ENCODE data around the gene CMTM6.

Gene CMTM6

GRCh38 chr3:32435911-32436815 is 66.5 kb downstream of the CMTM6 start:
- ATAC-seq: peak; percentile 27; the same call in 2 of the 3 replicates
- TF ChIP-seq SNAI2 (CRISPR knock-in tag; IDR thresholded peaks at IDR 0.05): no peak
- no peak for TF ChIP-seq ARNTL (CRISPR knock-in tag; IDR thresholded peaks at IDR 0.05; ENCODE audit: borderline replicate concordance, low read depth)
- TF ChIP-seq ZNF8 (CRISPR knock-in tag; IDR thresholded peaks at IDR 0.05): no peak
- no peak for TF ChIP-seq TOX (CRISPR knock-in tag; IDR thresholded peaks at IDR 0.05; ENCODE audit: borderline replicate concordance)
- TF ChIP-seq GLIS3 (CRISPR knock-in tag; IDR thresholded peaks at IDR 0.05): no peak
- TF ChIP-seq TSHZ2 (CRISPR knock-in tag; IDR thresholded peaks at IDR 0.05): no peak
- no peak for TF ChIP-seq CSDC2 (CRISPR knock-in tag; IDR thresholded peaks at IDR 0.05)
- TF ChIP-seq ZFP30 (CRISPR knock-in tag; IDR thresholded peaks at IDR 0.05): no peak
- TF ChIP-seq ZC3H10 (CRISPR knock-in tag; IDR thresholded peaks at IDR 0.05): no peak
- TF ChIP-seq BACH2 (CRISPR knock-in tag; IDR thresholded peaks at IDR 0.05; ENCODE audit: borderline replicate concordance): no peak
- TF ChIP-seq OSR1 (CRISPR knock-in tag; IDR thresholded peaks at IDR 0.05): no peak
- no peak for TF ChIP-seq ZNF565 (CRISPR knock-in tag; conservative IDR thresholded peaks at IDR 0.05; ENCODE audit: low read depth)
- no peak for TF ChIP-seq CREB5 (CRISPR knock-in tag; IDR thresholded peaks at IDR 0.05; ENCODE audit: low read depth)
- no peak for TF ChIP-seq ESRRG (CRISPR knock-in tag; IDR thresholded peaks at IDR 0.05)
- TF ChIP-seq, protein P1, sequence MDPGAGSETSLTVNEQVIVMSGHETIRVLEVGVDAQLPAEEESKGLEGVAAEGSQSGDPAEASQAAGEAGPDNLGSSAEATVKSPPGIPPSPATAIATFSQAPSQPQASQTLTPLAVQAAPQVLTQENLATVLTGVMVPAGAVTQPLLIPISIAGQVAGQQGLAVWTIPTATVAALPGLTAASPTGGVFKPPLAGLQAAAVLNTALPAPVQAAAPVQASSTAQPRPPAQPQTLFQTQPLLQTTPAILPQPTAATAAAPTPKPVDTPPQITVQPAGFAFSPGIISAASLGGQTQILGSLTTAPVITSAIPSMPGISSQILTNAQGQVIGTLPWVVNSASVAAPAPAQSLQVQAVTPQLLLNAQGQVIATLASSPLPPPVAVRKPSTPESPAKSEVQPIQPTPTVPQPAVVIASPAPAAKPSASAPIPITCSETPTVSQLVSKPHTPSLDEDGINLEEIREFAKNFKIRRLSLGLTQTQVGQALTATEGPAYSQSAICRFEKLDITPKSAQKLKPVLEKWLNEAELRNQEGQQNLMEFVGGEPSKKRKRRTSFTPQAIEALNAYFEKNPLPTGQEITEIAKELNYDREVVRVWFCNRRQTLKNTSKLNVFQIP (CRISPR knock-in tag; IDR thresholded peaks at IDR 0.05; ENCODE audit: borderline replicate concordance, low read depth): no peak
- TF ChIP-seq ZNF70 (CRISPR knock-in tag; IDR thresholded peaks at IDR 0.05): no peak
- TF ChIP-seq PATZ1 (CRISPR knock-in tag; IDR thresholded peaks at IDR 0.05; ENCODE audit: borderline replicate concordance): no peak
- TF ChIP-seq PPARA (CRISPR knock-in tag; IDR thresholded peaks at IDR 0.05; ENCODE audit: borderline replicate concordance): no peak

DNA sequence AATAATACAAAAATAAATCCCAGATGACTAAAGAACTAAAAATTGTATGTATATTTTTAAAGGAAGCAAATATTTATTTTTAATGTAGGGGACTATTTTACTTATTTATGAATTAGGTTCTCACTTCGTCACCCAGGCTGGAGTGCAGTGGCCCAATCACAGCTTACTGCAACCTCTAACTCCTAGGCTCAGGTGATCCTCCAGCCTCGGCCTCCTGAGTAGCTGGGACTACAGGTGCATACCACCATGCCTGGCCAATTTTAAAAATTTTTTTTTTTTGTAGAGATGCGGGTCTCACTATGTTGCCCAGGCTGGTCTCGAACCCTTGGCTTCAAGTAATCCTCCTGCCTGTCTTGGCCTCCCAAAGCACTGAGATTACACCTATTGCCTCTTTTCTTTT is 68.4 kb downstream of the CMTM6 start:
- TF ChIP-seq CSDC2 (CRISPR knock-in tag; IDR thresholded peaks at IDR 0.05) (no peak), BACH2 (CRISPR knock-in tag; IDR thresholded peaks at IDR 0.05; ENCODE audit: borderline replicate concordance) (no peak), ZNF70 (CRISPR knock-in tag; IDR thresholded peaks at IDR 0.05) (no peak), ZFP30 (CRISPR knock-in tag; IDR thresholded peaks at IDR 0.05) (no peak), ISL1 (CRISPR knock-in tag; IDR thresholded peaks at IDR 0.05) (no peak), RARB (CRISPR knock-in tag; IDR thresholded peaks at IDR 0.05) (no peak), ZNF565 (CRISPR knock-in tag; conservative IDR thresholded peaks at IDR 0.05; ENCODE audit: low read depth) (no peak), GLIS3 (CRISPR knock-in tag; IDR thresholded peaks at IDR 0.05) (no peak), ZC3H10 (CRISPR knock-in tag; IDR thresholded peaks at IDR 0.05) (no peak), ZNF8 (CRISPR knock-in tag; IDR thresholded peaks at IDR 0.05) (no peak), PPARA (CRISPR knock-in tag; IDR thresholded peaks at IDR 0.05; ENCODE audit: borderline replicate concordance) (no peak), TOX (CRISPR knock-in tag; IDR thresholded peaks at IDR 0.05; ENCODE audit: borderline replicate concordance) (no peak)
- no peak for ATAC-seq
